ENCODE data around the gene ITPR1. TPM values are rescaled to one million over a fixed set of nuclear protein-coding genes. Genes with fewer than 3 reads are reported as not detected.
A peak's percentile ranks its signal among the peaks of the same experiment; 100 is the strongest.

The ITPR1 gene
- 1 to 10 TPM; 5.9 TPM for total RNA-seq
- 4.1 TPM for polyA plus RNA-seq (2013, experiment 1 of 2)
- 5.7 TPM for polyA plus RNA-seq (2013, experiment 2 of 2)
- long read RNA-seq, experiment 1, partial matches to known transcripts = 0 of 2 reads
- long read RNA-seq, experiment 1, other reads (novel, unspliced or antisense) = 2 of 2 reads
- long read RNA-seq, experiment 2, partial matches to known transcripts = 1 of 1 reads
- long read RNA-seq, experiment 2, other reads (novel, unspliced or antisense) = 0 of 1 reads
- long read RNA-seq, experiment 3, partial matches to known transcripts = 4 of 4 reads
- long read RNA-seq, experiment 3, other reads (novel, unspliced or antisense) = 0 of 4 reads
- long read RNA-seq, experiment 4 = 0 reads

DNA sequence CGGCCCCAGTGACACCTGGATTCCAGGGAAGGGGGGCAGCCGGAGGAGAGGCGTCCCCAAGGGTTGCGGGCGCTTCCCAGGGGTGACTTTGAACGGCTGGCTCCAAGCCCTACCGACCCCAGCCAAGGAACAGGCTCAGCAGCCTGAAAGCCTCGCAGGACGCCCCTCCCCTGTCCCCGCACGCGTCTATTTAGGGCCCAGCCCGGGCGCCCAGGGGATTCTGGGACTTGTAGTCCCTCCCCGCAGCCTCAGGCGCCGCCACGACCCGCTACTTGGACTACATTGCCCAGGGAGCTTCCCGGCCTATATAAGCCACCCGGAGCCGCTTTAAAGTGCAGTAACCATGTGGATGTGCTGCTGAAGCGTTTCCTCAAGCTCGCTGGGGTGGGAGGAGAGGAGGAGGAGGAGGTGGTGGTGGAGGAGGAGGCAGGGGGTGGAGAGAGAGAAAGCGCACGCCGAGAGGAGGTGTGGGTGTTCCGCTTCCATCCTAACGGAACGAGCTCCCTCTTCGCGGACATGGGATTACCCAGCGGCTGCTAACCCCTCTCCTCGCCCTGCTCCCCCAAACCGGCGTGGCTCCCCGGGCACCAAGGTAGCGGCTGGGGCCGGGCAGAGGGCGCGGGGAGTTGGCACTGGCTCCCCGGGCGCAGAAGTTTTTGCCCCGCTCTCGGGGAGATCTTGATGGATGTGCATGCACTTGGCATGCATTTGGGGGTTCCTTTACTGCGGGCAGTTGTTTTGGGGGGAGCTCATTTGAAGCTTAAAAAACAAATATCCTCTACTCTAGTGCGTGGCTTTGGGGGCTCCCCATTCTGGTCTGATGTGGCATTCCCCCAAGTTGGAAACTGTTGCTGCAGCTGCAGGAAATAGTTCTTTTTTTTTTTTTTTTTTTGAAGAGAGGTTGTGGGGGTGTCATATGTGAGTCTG lies at the start of gene ITPR1:
TSS of gene ITPR1 (plus strand) at position 335 of the 927 bp plus-strand sequence. CDS start 23,144 bp downstream, outside the sequence.
- Mint-ChIP-seq H3K36me3 (ENCODE audit: low read depth) (no peaks in the 10 kb centered on the region), H3K27me3 (ENCODE audit: insufficient read depth) (peaks cover 61% of the 10 kb centered on the region), H3K4me1 (peaks cover 11% of the 10 kb centered on the region), H3K4me3 (peak within 1 kb of the TSS; percentile 88), H3K9me3 (no peaks in the 10 kb centered on the region), H3K27ac (peak within 1 kb of the TSS; percentile 97)
- Histone ChIP-seq H3K9me3 (ENCODE audit: control insufficient read depth, low read length) (no peaks in the 10 kb centered on the region), H3K36me3 (ENCODE audit: control insufficient read depth, insufficient read depth, low read length) (no peaks in the 10 kb centered on the region), H3K27me3 (ENCODE audit: control insufficient read depth, insufficient read depth, low read length, poor library complexity, severe bottlenecking) (peaks cover 60% of the 10 kb centered on the region), H3K9ac (ENCODE audit: extremely low read depth, low read length, poor library complexity, severe bottlenecking) (peak within 1 kb of the TSS; percentile 85), H3K4me3 (ENCODE audit: low read length) (peak within 1 kb of the TSS; percentile 93), H3K27ac (ENCODE audit: low read depth, low read length) (no peak within 1 kb of the TSS), H3K4me1 (ENCODE audit: control insufficient read depth, insufficient read depth, low read length) (no peaks in the 10 kb centered on the region)
- no peak for TF ChIP-seq CTCF (conservative IDR thresholded peaks at IDR 0.05)
- peak; percentile 100 for DNase-seq
- 0% methylated on average over 7 to 47 of the region's 47 CpGs for WGBS, 2 experiments (ENCODE audit: insufficient coverage in 1 of 2, insufficient read length in 1 of 2)

GRCh38 chr3:4447295-4447999 lies 45.7 kb upstream of the ITPR1 start:
- H3K9me3 Mint-ChIP-seq = no peaks in the 10 kb centered on the region
- H3K9me3 ChIP-seq (ENCODE audit: control insufficient read depth, low read length) = no peaks in the 10 kb centered on the region
- no peaks in the 10 kb centered on the region for H3K27me3 ChIP-seq (ENCODE audit: control insufficient read depth, insufficient read depth, low read length, poor library complexity, severe bottlenecking)
- no peak overlapping the region for H3K9ac ChIP-seq (ENCODE audit: extremely low read depth, low read length, poor library complexity, severe bottlenecking)
- no peaks in the 10 kb centered on the region for H3K4me1 ChIP-seq (ENCODE audit: control insufficient read depth, insufficient read depth, low read length)
- WGBS, 2 experiments (ENCODE audit: insufficient coverage in 1 of 2, insufficient read length in 1 of 2) = 81% methylated on average over 3 of the region's 3 CpGs; no CpG with 5 or more reads in 1 of the 2 experiments
- H3K36me3 ChIP-seq (ENCODE audit: control insufficient read depth, insufficient read depth, low read length) = peaks cover 12% of the 10 kb centered on the region
- H3K27ac Mint-ChIP-seq = no peak overlapping the region
- TF ChIP-seq CTCF (conservative IDR thresholded peaks at IDR 0.05) = no peak
- H3K27me3 Mint-ChIP-seq (ENCODE audit: insufficient read depth) = no peaks in the 10 kb centered on the region
- H3K36me3 Mint-ChIP-seq (ENCODE audit: low read depth) = peaks cover 12% of the 10 kb centered on the region
- H3K27ac ChIP-seq (ENCODE audit: low read depth, low read length) = no peak overlapping the region
- H3K4me1 Mint-ChIP-seq = peaks cover 11% of the 10 kb centered on the region
- H3K4me3 ChIP-seq (ENCODE audit: low read length) = no peak overlapping the region
- H3K4me3 Mint-ChIP-seq = no peak overlapping the region
- DNase-seq = no peak

- no peaks in the 10 kb centered on the region for H3K9me3 Mint-ChIP-seq
- Histone ChIP-seq H3K9ac (ENCODE audit: extremely low read depth, low read length, poor library complexity, severe bottlenecking) (no peak overlapping the region), H3K36me3 (ENCODE audit: control insufficient read depth, insufficient read depth, low read length) (peaks cover 12% of the 10 kb centered on the region), H3K27me3 (ENCODE audit: control insufficient read depth, insufficient read depth, low read length, poor library complexity, severe bottlenecking) (no peaks in the 10 kb centered on the region), H3K27ac (ENCODE audit: low read depth, low read length) (no peak overlapping the region), H3K4me3 (ENCODE audit: low read length) (no peak overlapping the region), H3K9me3 (ENCODE audit: control insufficient read depth, low read length) (no peaks in the 10 kb centered on the region), H3K4me1 (ENCODE audit: control insufficient read depth, insufficient read depth, low read length) (no peaks in the 10 kb centered on the region)
- H3K4me3 Mint-ChIP-seq = no peak overlapping the region
- 61 to 75% methylated on average over 4 to 6 of the region's 6 CpGs for WGBS, 2 experiments (ENCODE audit: insufficient coverage in 1 of 2, insufficient read length in 1 of 2)
- H3K27me3 Mint-ChIP-seq (ENCODE audit: insufficient read depth) = no peaks in the 10 kb centered on the region
- no peak for TF ChIP-seq CTCF (conservative IDR thresholded peaks at IDR 0.05)
- peaks cover 11% of the 10 kb centered on the region for H3K4me1 Mint-ChIP-seq
- peaks cover 13% of the 10 kb centered on the region for H3K36me3 Mint-ChIP-seq (ENCODE audit: low read depth)
- no peak for DNase-seq
- H3K27ac Mint-ChIP-seq = no peak overlapping the region
These were observed 45.0 kb upstream of the ITPR1 start for GRCh38 chr3:4448187-4448586.
